ENCODE data around the gene TLCD2. TPM values are rescaled to one million over a fixed set of nuclear protein-coding genes. Genes with fewer than 3 reads are reported as not detected.

The TLCD2 gene
- total RNA-seq, 1 experiment from 2014 or later, result 1.9 TPM

GRCh38 chr17:1737531-1738291 is 27.5 kb upstream of the TLCD2 start:
- no peak overlapping the region for H3K4me3 Mint-ChIP-seq
- peaks cover 6% of the 10 kb centered on the region for H3K36me3 Mint-ChIP-seq
- 0 out of 2 replicates have a peak, but pooled peaks cover 2% of the 10 kb centered on the region for H3K27me3 Mint-ChIP-seq (ENCODE audit: low read depth)
- DNase-seq (ENCODE audit: low spot score) (no peak), ATAC-seq (no peak)
- TF ChIP-seq SOX15 (CRISPR knock-in tag; IDR thresholded peaks at IDR 0.05) (no peak), GRHL2 (CRISPR knock-in tag; IDR thresholded peaks at IDR 0.05; ENCODE audit: insufficient replicate concordance, severe bottlenecking) (no peak), ZSCAN18 (CRISPR knock-in tag; IDR thresholded peaks at IDR 0.05) (no peak), CREB1 (CRISPR knock-in tag; IDR thresholded peaks at IDR 0.05) (no peak)
- ChIA-PET POLR2A (no interaction called here), CTCF (no interaction called here)
- H3K4me1 Mint-ChIP-seq, result no peaks in the 10 kb centered on the region
- H3K9me3 Mint-ChIP-seq, result peaks cover 3% of the 10 kb centered on the region; the same call in 1 of the 2 replicates
- 0 out of 2 replicates have a peak overlapping the region, but pooled peaks have one; percentile 19 for H3K27ac Mint-ChIP-seq

GRCh38 chr17:1736348-1737281 is 26.4 kb upstream of the TLCD2 start:
- no peak overlapping the region for H3K4me3 Mint-ChIP-seq
- H3K9me3 Mint-ChIP-seq, result peaks cover 3% of the 10 kb centered on the region; the same call in 1 of the 2 replicates
- CTCF ChIA-PET, result interaction anchor here (2.0 kb wide), 1 partner anchor 16 kb away, joined by 6 read pairs; no protein-coding TSS in a partner anchor

GRCh38 chr17:1735834-1736347 is 25.7 kb upstream of the TLCD2 start:
- CTCF ChIA-PET, result interaction anchor here (2.0 kb wide), 1 partner anchor 15 kb away, joined by 6 read pairs; no protein-coding TSS in a partner anchor

More at GRCh38 chr17:1736348-1737281, 26.4 kb upstream of the TLCD2 start:
- H3K27ac Mint-ChIP-seq, result peak overlapping the region; percentile 65; the same call in 1 of the 2 replicates
- H3K27me3 Mint-ChIP-seq (ENCODE audit: low read depth), result 0 out of 2 replicates have a peak, but pooled peaks cover 2% of the 10 kb centered on the region
- ATAC-seq (no peak; the same call in 1 of the 2 replicates), DNase-seq (ENCODE audit: low spot score) (no peak)
- POLR2A ChIA-PET, result no interaction called here
- TF ChIP-seq GABPB1 (CRISPR knock-in tag; IDR thresholded peaks at IDR 0.05), result peak; percentile 60
- no peak for TF ChIP-seq ZNF423 (CRISPR knock-in tag; IDR thresholded peaks at IDR 0.05)
- no peak for TF ChIP-seq IRF2 (CRISPR knock-in tag; IDR thresholded peaks at IDR 0.05; ENCODE audit: borderline replicate concordance, low read depth)
- no peak for TF ChIP-seq ZNF281 (CRISPR knock-in tag; IDR thresholded peaks at IDR 0.05)
- peaks cover 6% of the 10 kb centered on the region for H3K36me3 Mint-ChIP-seq
- no peaks in the 10 kb centered on the region for H3K4me1 Mint-ChIP-seq

More at GRCh38 chr17:1735834-1736347, 25.7 kb upstream of the TLCD2 start:
- peaks cover 6% of the 10 kb centered on the region for H3K36me3 Mint-ChIP-seq
- H3K4me1 Mint-ChIP-seq, result no peaks in the 10 kb centered on the region
- H3K27ac Mint-ChIP-seq, result 0 out of 2 replicates have a peak overlapping the region, but pooled peaks have one; percentile 70
- TF ChIP-seq JAZF1 (CRISPR knock-in tag; IDR thresholded peaks at IDR 0.05) (no peak), CTCF (IDR thresholded peaks at IDR 0.05) (no peak), HMGA2 (CRISPR knock-in tag; IDR thresholded peaks at IDR 0.05) (no peak), MYBL2 (CRISPR knock-in tag; IDR thresholded peaks at IDR 0.05) (no peak), ZMAT4 (CRISPR knock-in tag; IDR thresholded peaks at IDR 0.05) (no peak), NFYB (CRISPR knock-in tag; conservative IDR thresholded peaks at IDR 0.05; ENCODE audit: low read depth) (no peak)
- ATAC-seq (no peak), DNase-seq (ENCODE audit: low spot score) (no peak)
- POLR2A ChIA-PET, result no interaction called here
- peaks cover 3% of the 10 kb centered on the region; the same call in 1 of the 2 replicates for H3K9me3 Mint-ChIP-seq
- 0 out of 2 replicates have a peak, but pooled peaks cover 2% of the 10 kb centered on the region for H3K27me3 Mint-ChIP-seq (ENCODE audit: low read depth)
- H3K4me3 Mint-ChIP-seq, result no peak overlapping the region

All from WTC11 (cell line).